Epithelial cell of esophagus (primary cell): ENCODE results near the gene TMED3.
"Not testable (repeated sequence)": the region's sequence is repeated elsewhere in the genome, so short reads cannot be mapped to it uniquely, and the experiment has no call there.

Experiments
- DNase-seq: peaks from one replicate; pipeline ENCODE4 v3.0.0; 2010; ENCODE audit warnings: low read depth
- H3K4me3 ChIP-seq: 2 replicates; pipeline ENCODE4 v1.5.1; 2011; ENCODE audit warnings: mild to moderate bottlenecking, low read length, control low read depth
- CTCF ChIP-seq: IDR thresholded peaks from 2 replicates; pipeline ENCODE4 v1.5.1; 2011; ENCODE audit warnings: low read depth, mild to moderate bottlenecking, low read length, control low read depth, inconsistent platforms; ENCODE audit not compliant: insufficient read depth; ENCODE audit errors: missing control alignments

TMED3 gene

DNA sequence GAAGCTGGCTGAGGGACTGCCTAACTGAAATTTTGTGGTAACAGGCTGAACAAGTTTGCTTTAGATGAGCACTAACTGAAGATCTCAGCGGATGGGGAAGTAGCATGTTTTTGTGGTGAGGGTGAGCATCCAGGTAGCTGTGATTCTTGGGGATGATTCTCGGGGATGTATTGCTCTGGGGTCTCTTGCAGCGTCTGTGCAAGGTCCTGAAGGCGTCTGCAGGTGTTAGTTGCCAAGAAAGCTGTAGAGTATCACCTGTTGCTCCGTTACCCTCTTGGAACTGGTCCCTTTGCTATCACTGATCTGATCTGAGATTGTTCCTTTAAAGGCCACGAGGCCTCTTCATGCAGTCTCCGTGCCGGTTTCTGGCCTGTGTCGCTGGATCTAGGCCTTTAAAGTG, 6.0 kb downstream of the TMED3 start:
- DNase-seq, result no peak
- TF ChIP-seq CTCF, result no peak
- no peak overlapping the region for H3K4me3 ChIP-seq

DNA sequence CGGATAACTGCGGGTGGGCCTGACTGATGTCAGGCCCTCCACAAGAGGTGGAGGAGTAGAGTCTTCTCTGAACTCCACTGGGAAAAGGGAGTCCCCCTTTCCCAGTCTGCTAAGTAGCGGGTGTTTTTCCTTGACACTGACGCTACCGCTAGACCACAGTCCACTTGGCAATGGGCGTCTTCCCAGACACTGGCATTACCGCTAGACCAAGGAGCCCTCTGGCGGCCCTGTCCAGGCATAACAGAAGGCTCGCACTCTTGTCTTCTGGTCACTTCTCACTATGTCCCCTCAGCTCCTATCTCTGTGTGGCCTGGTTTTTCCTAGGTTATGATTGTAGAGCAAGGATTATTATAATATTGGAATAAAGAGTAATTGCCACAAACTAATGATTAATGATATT, 9.1 kb downstream of the TMED3 start:
- not testable (repeated sequence) for DNase-seq, H3K4me3 ChIP-seq

DNA sequence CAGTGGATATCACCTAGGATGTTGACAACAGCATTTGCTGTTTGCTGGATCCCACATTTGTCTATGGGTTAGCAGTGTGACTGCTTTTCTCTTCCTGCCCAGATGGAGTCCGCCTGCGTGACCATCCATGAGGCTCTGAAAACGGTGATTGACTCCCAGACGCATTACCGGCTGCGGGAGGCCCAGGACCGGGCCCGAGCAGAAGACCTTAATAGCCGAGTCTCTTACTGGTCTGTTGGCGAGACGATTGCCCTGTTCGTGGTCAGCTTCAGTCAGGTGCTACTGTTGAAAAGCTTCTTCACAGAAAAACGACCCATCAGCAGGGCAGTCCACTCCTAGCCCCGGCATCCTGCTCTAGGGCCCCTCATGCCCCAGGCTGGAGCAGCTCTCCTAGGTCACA, 11.0 kb downstream of the TMED3 start:
- no peak for DNase-seq
- TF ChIP-seq CTCF, result no peak
- H3K4me3 ChIP-seq, result no peak overlapping the region

GRCh38 chr15:79322306-79322705, 11.4 kb downstream of the TMED3 start:
- no peak overlapping the region for H3K4me3 ChIP-seq
- no peak for TF ChIP-seq CTCF
- DNase-seq, result no peak

- TF ChIP-seq CTCF, result no peak
- H3K4me3 ChIP-seq, result no peak overlapping the region
- no peak for DNase-seq
These were observed 12.0 kb downstream of the TMED3 start for GRCh38 chr15:79322945-79323344.

DNA sequence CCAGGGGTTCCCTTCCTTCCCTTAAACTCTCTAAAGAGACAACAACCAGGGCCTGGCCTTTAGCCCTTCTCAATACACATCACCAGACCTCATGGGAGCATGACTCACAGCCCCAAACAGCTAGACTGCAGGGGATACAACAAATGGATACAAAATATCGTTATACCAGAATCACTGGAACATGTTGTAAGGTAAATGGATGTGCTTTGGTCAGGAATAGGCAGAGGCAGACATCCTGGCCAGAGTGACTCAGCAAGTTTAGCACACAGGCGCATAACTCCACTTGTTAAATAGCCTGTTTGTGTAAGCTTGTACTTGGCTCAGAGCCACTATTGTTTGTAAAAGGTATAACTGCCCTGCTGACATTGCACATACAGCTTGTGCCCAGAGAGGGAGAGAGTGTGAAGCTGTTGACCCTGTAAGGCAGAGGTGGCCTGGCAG, 18.3 kb downstream of the TMED3 start:
- no peak for TF ChIP-seq CTCF
- peak; percentile 74 for DNase-seq
- H3K4me3 ChIP-seq, result no peak overlapping the region

GRCh38 chr15:79332824-79333510, 22.1 kb downstream of the TMED3 start:
- no peak for TF ChIP-seq CTCF
- no peak overlapping the region for H3K4me3 ChIP-seq
- peak; percentile 82 for DNase-seq

- TF ChIP-seq CTCF, result no peak
- no peak overlapping the region for H3K4me3 ChIP-seq
- DNase-seq, result no peak
These were observed 26.7 kb downstream of the TMED3 start for GRCh38 chr15:79337591-79337990.
